Measurements from ENCODE around the gene HRAS. TPM values are rescaled to one million over a fixed set of nuclear protein-coding genes. Genes with fewer than 3 reads are reported as not detected.

HRAS gene
- polyA plus RNA-seq, 1 of the 3 experiments (the other 2 are of a cell fraction), result 217 TPM

DNA sequence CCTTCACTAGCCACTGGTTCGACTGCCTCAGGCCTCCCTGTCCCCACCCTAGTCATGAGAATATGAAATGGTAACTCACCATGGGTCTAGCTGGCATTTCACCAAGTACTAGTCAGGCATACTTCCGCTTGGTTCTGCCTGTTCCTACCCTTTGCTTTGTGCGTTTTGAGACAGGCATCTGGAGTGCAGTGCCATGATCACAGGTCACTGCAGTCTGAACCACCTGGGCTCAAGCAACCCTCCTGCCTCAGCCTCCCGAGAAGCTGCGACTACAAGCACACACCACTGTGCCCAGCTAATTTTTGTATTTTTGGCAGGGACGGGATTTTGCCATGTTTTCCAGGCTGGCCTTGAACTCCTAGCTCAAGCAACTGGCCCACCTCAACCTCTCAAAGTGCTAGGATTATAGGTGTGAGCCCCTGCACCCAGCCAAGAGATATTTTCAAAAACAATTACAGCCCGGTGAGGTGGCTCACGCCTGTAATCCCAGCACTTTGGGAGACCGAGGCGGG, 14.1 kb downstream of the HRAS start:
- no peak overlapping the region for H3K4me2 ChIP-seq
- ChIA-PET CTCF (interaction anchor here (0.6 to 1.0 kb wide), 2 partner anchors 12 to 26 kb away, joined by 3 to 4 read pairs; no protein-coding TSS in a partner anchor), POLR2A (no interaction called here)
- H3K27me3 ChIP-seq (ENCODE audit: insufficient read depth), result no peaks in the 10 kb centered on the region
- DNase-seq, result no peak
- no peaks in the 10 kb centered on the region; a peak in 1 of 4 replicates for H3K4me1 ChIP-seq (ENCODE audit: control insufficient read depth in 1 of 2, insufficient read depth in 2 of 2, low read depth in 1 of 2, low read length in 1 of 2)
- H3K9me3 ChIP-seq, result peaks cover 2% of the 10 kb centered on the region; the same call in 1 of the 2 replicates
- 86% methylated on average over 10 of the region's 10 CpGs for WGBS (ENCODE audit: low lambda C conversion rate)
- peaks cover 0 to 8% of the 10 kb centered on the region in 2 experiments for H3K36me3 ChIP-seq (replicated peaks in 1 of 2; ENCODE audit: control insufficient read depth in 1 of 2, insufficient read depth in 2 of 2, low read length in 1 of 2)
- no peak overlapping the region for H2AFZ ChIP-seq (ENCODE audit: low read depth)
- no peaks in the 10 kb centered on the region for H3K79me2 ChIP-seq (ENCODE audit: insufficient read depth)
- H4K20me1 ChIP-seq (ENCODE audit: insufficient read depth), result no peaks in the 10 kb centered on the region
- H3K4me3 ChIP-seq (ENCODE audit: low read depth in 2 of 2, low read length in 1 of 2), result no peak overlapping the region
- TF ChIP-seq TEAD4 (IDR thresholded peaks at IDR 0.05; ENCODE audit: borderline replicate concordance, insufficient read depth), result no peak
- TF ChIP-seq SMC3 (IDR thresholded peaks at IDR 0.05; ENCODE audit: low read depth, low read length), result no peak
- TF ChIP-seq RXRA (IDR thresholded peaks at IDR 0.05; ENCODE audit: borderline replicate concordance, low read depth), result no peak
- no peak for TF ChIP-seq FOXJ3 (CRISPR knock-in tag; IDR thresholded peaks at IDR 0.05)
- no peak for TF ChIP-seq EP300 (IDR thresholded peaks at IDR 0.05; ENCODE audit: borderline replicate concordance in 1 of 2, low read depth in 1 of 2, low read length in 1 of 2)
- TF ChIP-seq EZH2phosphoT487 (IDR thresholded peaks at IDR 0.05; ENCODE audit: borderline replicate concordance, low read depth), result no peak
- no peak for TF ChIP-seq RFX5 (IDR thresholded peaks at IDR 0.05; ENCODE audit: low read length)
- no peak for TF ChIP-seq MEF2A (IDR thresholded peaks at IDR 0.05; ENCODE audit: borderline replicate concordance, low read depth)
- TF ChIP-seq YY1 (IDR thresholded peaks at IDR 0.05; ENCODE audit: low read depth), result no peak
- TF ChIP-seq, protein P1, sequence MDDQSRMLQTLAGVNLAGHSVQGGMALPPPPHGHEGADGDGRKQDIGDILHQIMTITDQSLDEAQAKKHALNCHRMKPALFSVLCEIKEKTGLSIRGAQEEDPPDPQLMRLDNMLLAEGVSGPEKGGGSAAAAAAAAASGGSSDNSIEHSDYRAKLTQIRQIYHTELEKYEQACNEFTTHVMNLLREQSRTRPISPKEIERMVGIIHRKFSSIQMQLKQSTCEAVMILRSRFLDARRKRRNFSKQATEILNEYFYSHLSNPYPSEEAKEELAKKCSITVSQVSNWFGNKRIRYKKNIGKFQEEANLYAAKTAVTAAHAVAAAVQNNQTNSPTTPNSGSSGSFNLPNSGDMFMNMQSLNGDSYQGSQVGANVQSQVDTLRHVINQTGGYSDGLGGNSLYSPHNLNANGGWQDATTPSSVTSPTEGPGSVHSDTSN (IDR thresholded peaks at IDR 0.05), result no peak
- TF ChIP-seq, protein P2, sequence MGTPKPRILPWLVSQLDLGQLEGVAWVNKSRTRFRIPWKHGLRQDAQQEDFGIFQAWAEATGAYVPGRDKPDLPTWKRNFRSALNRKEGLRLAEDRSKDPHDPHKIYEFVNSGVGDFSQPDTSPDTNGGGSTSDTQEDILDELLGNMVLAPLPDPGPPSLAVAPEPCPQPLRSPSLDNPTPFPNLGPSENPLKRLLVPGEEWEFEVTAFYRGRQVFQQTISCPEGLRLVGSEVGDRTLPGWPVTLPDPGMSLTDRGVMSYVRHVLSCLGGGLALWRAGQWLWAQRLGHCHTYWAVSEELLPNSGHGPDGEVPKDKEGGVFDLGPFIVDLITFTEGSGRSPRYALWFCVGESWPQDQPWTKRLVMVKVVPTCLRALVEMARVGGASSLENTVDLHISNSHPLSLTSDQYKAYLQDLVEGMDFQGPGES (IDR thresholded peaks at IDR 0.05; ENCODE audit: low read depth, low read length), result no peak
- TF ChIP-seq CHD2 (IDR thresholded peaks at IDR 0.05; ENCODE audit: low read length, partially characterized antibody), result no peak
- TF ChIP-seq GABPA (IDR thresholded peaks at IDR 0.05; ENCODE audit: low read depth), result no peak
- H3K9ac ChIP-seq, result no peak overlapping the region
- H3K27ac ChIP-seq (ENCODE audit: low read depth in 2 of 2, low read length in 1 of 2), result no peak overlapping the region
- peaks cover 4% of the 10 kb centered on the region for H3F3A ChIP-seq (replicated peaks; ENCODE audit: insufficient read depth)
- H3K9me2 ChIP-seq, result no peaks in the 10 kb centered on the region

DNA sequence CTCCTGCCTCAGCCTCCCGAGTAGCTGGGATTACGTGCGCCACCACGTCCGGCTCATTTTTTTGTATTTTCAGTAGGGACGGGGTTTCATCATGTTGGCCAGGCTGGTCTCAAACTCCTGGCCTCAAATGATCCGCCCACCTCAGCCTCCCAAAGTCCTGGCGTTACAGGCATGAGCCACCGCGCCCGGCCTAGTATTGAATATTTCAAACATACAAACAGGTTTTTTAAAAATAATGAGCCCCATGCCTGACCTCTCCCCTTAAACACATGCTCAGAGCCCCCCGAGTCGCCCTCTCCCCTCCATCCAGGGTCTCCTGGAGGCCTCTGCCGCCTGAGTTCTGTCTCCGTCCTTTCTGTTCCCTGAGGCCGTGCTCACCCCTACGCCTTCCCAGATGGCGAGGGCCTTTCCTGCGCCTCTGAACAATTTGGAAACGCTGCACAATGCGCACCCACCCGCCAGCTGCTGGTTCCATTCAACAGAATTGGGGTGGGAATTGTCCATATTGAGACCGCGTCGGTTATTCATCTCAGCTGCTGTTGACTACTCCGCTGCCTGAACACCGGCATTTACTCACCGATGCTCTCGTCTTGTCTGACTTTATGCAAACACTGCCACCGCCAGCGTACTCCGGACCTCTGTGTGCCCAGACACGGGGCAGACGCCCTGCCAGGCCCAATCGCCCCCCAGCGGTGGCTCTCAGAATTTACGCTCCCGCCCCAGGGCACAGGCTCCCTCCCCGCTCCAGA, 14.8 kb downstream of the HRAS start:
- Histone ChIP-seq H3K27me3 (ENCODE audit: insufficient read depth) (no peaks in the 10 kb centered on the region), H3K9ac (no peak overlapping the region), H3K79me2 (ENCODE audit: insufficient read depth) (no peaks in the 10 kb centered on the region), H2AFZ (ENCODE audit: low read depth) (no peak overlapping the region), H3K9me2 (no peaks in the 10 kb centered on the region), H4K20me1 (ENCODE audit: insufficient read depth) (no peaks in the 10 kb centered on the region), H3K36me3 (replicated peaks in 1 of 2; ENCODE audit: control insufficient read depth in 1 of 2, insufficient read depth in 2 of 2, low read length in 1 of 2) (peaks cover 0 to 13% of the 10 kb centered on the region in 2 experiments), H3K27ac (ENCODE audit: low read depth in 2 of 2, low read length in 1 of 2) (no peak overlapping the region), H3K4me2 (no peak overlapping the region), H3K4me3 (ENCODE audit: low read depth in 2 of 2, low read length in 1 of 2) (no peak overlapping the region), H3K9me3 (peaks cover 7% of the 10 kb centered on the region; the same call in 1 of the 2 replicates), H3F3A (replicated peaks; ENCODE audit: insufficient read depth) (peaks cover 4% of the 10 kb centered on the region), H3K4me1 (ENCODE audit: control insufficient read depth in 1 of 2, insufficient read depth in 2 of 2, low read depth in 1 of 2, low read length in 1 of 2) (no peaks in the 10 kb centered on the region; a peak in 1 of 4 replicates)
- CTCF ChIA-PET, result interaction anchor here (0.6 to 1.0 kb wide), 2 partner anchors 12 to 26 kb away, joined by 3 to 4 read pairs; no protein-coding TSS in a partner anchor
- no peak for DNase-seq
- 90% methylated on average over 39 of the region's 39 CpGs for WGBS (ENCODE audit: low lambda C conversion rate)
- TF ChIP-seq, protein P3, sequence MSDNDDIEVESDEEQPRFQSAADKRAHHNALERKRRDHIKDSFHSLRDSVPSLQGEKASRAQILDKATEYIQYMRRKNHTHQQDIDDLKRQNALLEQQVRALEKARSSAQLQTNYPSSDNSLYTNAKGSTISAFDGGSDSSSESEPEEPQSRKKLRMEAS (IDR thresholded peaks at IDR 0.05; ENCODE audit: low read depth), result no peak
- TF ChIP-seq GATA2 (CRISPR knock-in tag; IDR thresholded peaks at IDR 0.05), result no peak
- no peak for TF ChIP-seq EP300 (IDR thresholded peaks at IDR 0.05; ENCODE audit: borderline replicate concordance in 1 of 2, low read depth in 1 of 2, low read length in 1 of 2)
- TF ChIP-seq TCF12 (IDR thresholded peaks at IDR 0.05), result no peak
- no peak for TF ChIP-seq POLR2AphosphoS5 (IDR thresholded peaks at IDR 0.05; ENCODE audit: low read depth, low read length)
- no peak for TF ChIP-seq SIN3A (IDR thresholded peaks at IDR 0.05; ENCODE audit: borderline replicate concordance, low read depth, low read length)
- no peak for TF ChIP-seq FOSL2 (IDR thresholded peaks at IDR 0.05; ENCODE audit: borderline replicate concordance, low read depth)
- no peak for TF ChIP-seq NFIC (IDR thresholded peaks at IDR 0.05; ENCODE audit: borderline replicate concordance)
- POLR2A ChIA-PET, result no interaction called here
